ENCODE data around the gene CNGB1.
"Not testable (repeated sequence)": the region's sequence is repeated elsewhere in the genome, so short reads cannot be mapped to it uniquely, and the experiment has no call there.

CNGB1 gene

DNA sequence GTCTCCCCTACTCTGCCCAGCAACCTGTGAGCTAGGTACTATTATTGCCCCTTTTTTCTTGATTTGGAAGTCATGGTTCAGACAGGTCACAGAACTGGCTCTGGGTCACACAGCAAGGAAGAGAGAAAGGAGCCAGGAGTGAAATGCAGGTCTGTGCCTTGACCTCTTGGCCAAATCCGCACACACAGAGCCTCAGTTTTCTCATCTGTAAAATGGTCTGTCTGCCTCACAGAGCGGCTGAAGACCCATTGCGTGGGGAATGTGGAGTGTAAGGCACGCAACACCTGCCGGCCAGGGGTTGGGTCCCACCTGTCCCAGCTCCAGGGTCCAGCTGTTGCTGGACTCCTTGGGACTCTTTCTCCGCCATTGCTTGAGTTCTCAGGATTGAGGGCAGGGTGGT lies 32.4 kb downstream of the CNGB1 start:
- no peak for DNase-seq (ENCODE audit: low read depth in 1 of 2, low spot score in 1 of 2)

DNA sequence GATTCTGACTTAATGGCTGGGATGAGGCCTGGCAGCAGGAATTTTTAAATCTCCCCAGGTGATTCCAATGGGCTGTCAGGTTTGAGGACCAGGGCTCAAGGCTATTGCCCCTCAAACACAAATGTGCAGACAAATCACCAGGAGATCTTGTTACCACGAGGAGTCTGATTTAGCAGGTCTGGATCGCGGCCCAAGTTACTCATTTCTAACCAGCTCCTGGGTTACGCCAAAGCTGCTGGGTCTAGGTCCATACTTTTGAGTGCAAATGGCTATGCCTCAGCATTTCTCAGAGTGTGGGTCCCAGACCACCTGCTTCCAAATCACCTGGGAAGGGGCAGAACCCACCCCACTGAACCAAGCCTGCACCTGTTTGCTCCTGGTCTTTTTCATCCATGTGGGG lies 33.1 kb downstream of the CNGB1 start:
- DNase-seq (ENCODE audit: low read depth in 1 of 2, low spot score in 1 of 2): no peak

DNA sequence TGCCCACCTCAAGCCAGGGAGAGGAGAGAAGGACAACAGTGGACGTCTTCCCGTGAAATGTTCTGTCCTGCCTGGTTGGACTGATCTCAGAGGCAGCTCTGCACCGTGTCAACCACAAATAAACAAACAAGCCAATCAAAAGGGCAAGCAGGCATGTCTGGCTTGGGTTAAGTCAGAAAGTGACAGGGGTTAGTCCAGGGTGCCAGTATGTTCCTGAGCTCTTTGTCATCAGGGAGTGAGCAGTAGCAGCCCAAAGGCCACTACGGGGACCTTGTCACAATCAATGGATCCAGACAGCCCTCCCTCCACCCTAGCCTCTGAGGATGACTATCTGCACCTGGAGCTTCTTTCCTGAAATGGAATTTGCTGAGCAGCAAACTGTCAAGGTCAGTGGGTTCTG lies 35.0 kb downstream of the CNGB1 start:
- no peak for DNase-seq (ENCODE audit: low read depth in 1 of 2, low spot score in 1 of 2)

GRCh38 chr16:57930533-57930932 lies 40.4 kb downstream of the CNGB1 start:
- no peak for DNase-seq (ENCODE audit: low read depth in 1 of 2, low spot score in 1 of 2)

- DNase-seq (ENCODE audit: low read depth in 1 of 2, low spot score in 1 of 2): no peak
Measured at GRCh38 chr16:57929250-57929649, 41.7 kb downstream of the CNGB1 start.

GRCh38 chr16:57926041-57926440 lies 44.9 kb downstream of the CNGB1 start:
- DNase-seq (ENCODE audit: low read depth in 1 of 2, low spot score in 1 of 2): no peak

- no peak for DNase-seq (ENCODE audit: low read depth in 1 of 2, low spot score in 1 of 2)
Measured at GRCh38 chr16:57925310-57925709, 45.6 kb downstream of the CNGB1 start.

DNA sequence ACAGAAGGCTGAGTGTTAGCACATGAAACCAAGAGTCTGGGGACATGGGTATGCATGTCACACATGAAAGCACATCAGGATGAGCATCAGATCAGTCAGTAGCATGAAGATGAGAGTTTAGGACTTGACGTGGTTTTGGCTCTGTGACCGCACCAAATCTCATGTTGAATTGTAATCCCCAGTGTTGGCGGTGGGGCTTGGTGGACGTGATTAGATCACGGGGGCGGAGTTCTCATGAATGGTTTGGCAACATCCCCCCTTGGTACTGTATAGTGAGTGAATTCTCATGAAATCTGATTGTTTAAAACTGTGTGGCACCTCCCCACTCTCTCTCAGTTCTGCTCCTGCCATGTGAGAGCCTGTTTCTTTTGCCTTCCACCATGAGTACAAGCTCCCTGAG lies 46.4 kb downstream of the CNGB1 start:
- DNase-seq (ENCODE audit: low read depth in 1 of 2, low spot score in 1 of 2): no peak

- DNase-seq (ENCODE audit: low read depth in 1 of 2, low spot score in 1 of 2): no peak
Measured at GRCh38 chr16:57923841-57924240, 47.1 kb downstream of the CNGB1 start.

GRCh38 chr16:57923418-57923817 lies 47.5 kb downstream of the CNGB1 start:
- no peak for DNase-seq (ENCODE audit: low read depth in 1 of 2, low spot score in 1 of 2)

- no peak for DNase-seq (ENCODE audit: low read depth in 1 of 2, low spot score in 1 of 2)
Measured at GRCh38 chr16:57920880-57921229, 50.1 kb downstream of the CNGB1 start.

GRCh38 chr16:57920215-57920879 lies 50.6 kb downstream of the CNGB1 start:
- DNase-seq (ENCODE audit: low read depth in 1 of 2, low spot score in 1 of 2): no peak

DNA sequence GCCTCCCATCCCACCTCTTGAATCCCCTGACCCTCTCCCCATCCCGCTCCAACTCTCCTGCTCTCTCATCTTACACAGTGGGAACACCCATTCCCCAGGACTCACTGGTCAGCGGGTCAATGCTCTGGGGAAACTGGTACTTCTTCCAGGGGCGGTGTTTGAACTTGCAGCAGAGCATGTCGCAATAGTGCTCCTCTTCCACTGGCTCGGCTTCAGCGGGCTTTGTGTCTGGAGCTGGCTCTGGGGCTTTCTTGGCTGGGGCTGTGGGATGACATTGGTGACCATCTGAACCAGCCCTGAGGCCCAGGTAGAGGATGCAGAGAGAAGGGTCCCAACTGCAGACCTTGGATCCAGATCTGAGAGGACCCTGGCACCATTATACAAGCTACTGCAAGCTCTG lies 51.9 kb downstream of the CNGB1 start:
- DNase-seq (ENCODE audit: low read depth in 1 of 2, low spot score in 1 of 2): no peak

GRCh38 chr16:57918444-57918843 lies 52.5 kb downstream of the CNGB1 start:
- DNase-seq (ENCODE audit: low read depth in 1 of 2, low spot score in 1 of 2): no peak

- DNase-seq (ENCODE audit: low read depth in 1 of 2, low spot score in 1 of 2): not testable (repeated sequence)
Measured at GRCh38 chr16:57917929-57918328, 53.0 kb downstream of the CNGB1 start.

DNA sequence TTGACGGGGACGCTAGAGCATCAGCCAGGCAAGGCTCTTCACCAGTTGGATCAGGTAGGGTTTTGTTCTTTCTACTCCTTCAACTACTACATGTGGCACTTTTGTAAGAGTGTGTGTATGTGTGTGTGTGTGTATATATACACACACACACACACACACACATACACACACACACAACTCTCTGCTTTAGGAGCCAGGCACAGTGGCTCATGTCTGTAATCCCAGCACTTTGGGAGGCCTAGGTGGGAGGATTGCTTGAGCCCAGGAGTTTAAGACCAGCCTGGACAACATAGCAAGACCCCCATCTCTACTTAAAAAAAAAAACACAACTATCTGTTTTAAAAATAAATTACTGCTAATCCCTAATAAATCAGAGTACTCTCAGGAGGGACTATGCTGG lies 53.4 kb downstream of the CNGB1 start:
- not testable (repeated sequence) for DNase-seq (ENCODE audit: low read depth in 1 of 2, low spot score in 1 of 2)

DNA sequence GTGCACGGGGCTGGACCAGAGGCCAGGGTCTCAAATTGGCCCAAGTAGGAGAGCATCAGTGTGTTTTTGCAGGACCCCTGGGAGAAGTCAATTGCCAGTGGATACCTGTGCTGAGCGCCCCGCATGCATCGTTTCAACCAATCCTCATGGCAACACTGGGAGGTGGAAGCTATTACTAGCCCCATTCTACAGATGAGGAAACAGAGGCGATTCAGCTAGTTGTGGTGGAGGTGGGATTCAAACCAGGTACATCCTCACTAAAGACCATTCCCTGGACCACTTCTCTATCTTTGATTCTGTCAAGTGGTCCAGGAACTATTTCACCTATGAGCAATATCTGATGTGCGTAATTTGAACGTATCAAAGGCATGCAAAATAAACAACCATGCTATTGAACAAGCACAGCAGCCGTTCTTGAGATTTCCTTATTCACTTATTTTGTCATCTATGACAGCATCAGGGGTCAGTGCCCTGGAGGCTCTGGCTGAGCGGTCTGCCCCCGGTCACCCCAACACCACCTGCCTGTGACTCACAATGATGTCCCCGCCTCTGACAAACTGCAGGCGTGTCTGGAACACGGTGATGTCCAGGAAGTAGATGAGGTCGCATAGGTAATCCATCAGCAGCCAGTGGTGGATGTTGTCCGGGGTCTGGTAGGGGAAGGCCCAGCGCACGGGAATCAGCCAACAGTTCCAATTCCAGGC lies 54.0 kb downstream of the CNGB1 start:
- no peak for DNase-seq (ENCODE audit: low read depth in 1 of 2, low spot score in 1 of 2)

- no peak for DNase-seq (ENCODE audit: low read depth in 1 of 2, low spot score in 1 of 2)
Measured at GRCh38 chr16:57915811-57916488, 55.0 kb downstream of the CNGB1 start.

- no peak for DNase-seq (ENCODE audit: low read depth in 1 of 2, low spot score in 1 of 2)
Measured at GRCh38 chr16:57915267-57915666, 55.7 kb downstream of the CNGB1 start.

GRCh38 chr16:57914244-57915173 lies 56.4 kb downstream of the CNGB1 start:
- DNase-seq (ENCODE audit: low read depth in 1 of 2, low spot score in 1 of 2): no peak

DNA sequence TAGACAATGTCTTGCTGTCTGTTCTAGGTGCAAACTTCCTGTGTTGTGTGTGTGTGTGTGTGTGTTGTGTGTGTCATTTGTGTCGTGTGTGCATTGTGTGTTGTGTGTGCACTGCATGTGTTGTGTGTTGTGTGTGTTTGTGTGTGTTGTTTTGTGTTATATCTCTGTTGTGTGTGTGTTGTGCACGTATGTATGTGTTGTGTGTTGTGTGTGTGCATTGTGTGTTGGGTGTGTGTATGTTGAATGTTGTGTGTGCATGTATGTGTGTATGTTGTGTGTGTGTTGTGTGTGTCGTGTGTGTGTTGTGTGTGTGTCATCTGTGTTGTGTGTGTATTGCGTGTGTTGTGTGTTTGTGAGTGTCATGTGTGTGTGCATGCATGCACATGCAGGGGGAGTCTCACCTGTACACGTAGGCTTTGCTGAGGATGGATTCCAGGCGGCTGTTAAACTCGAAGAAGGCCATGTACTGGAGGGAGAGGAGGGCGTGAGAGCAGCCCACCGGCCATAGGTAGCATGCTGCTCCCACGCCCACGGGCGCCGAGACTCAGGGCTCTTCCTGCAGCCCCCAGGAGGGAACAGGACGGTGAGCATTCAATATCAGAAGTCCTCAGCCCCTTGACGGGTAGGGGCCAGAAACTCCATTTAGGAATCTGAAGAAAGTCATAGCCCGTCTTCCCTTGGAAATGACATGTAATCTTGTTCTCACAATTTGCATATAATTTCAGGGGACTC lies 58.2 kb downstream of the CNGB1 start:
- no peak for DNase-seq (ENCODE audit: low read depth in 1 of 2, low spot score in 1 of 2)
